Raji (cell line): ENCODE measurements around the gene ZNF791.

ENCODE experiments used
- POLR2A ChIP-seq: IDR thresholded peaks from 2 replicates; pipeline ENCODE4 v1.6.1; 2011; ENCODE audit warnings: low read depth, low read length, control low read depth; ENCODE audit not compliant: insufficient read depth

Gene ZNF791

GRCh38 chr19:12675940-12676339 lies 65.2 kb downstream of the ZNF791 start:
- no peak for TF ChIP-seq POLR2A

- TF ChIP-seq POLR2A, result no peak
Observed at GRCh38 chr19:12676384-12676792, 65.7 kb downstream of the ZNF791 start.

DNA sequence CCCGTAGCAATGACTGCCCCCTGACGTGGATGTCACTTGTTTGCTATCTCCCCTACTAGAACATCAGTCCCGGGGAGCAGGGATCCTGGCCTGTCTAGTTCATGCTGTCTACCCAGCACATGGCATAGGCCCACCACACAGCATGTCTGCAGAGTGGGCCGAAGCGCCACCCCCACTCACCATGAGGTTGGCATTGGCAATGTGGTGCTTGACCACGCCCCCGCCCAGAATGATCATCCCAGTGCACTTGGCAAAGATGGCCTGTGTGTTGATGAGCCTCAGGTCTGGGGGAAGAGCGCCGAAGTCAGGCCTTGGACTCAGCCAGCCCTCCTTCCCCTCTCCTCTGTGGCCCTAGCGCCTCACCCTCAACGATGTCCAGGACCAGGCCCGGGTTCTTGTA lies 66.2 kb downstream of the ZNF791 start:
- no peak for TF ChIP-seq POLR2A

- TF ChIP-seq POLR2A, result no peak
Observed at GRCh38 chr19:12680034-12680433, 69.3 kb downstream of the ZNF791 start.

- peak; percentile 82 for TF ChIP-seq POLR2A
Observed at GRCh38 chr19:12681074-12681987, 70.6 kb downstream of the ZNF791 start, which contains the start of gene DHPS. Gene DHPS (minus strand): TSS chr19:12681880. CDS start chr19:12681766, 114 bp downstream.
